GM18502 (cell line): ENCODE measurements around the gene LMBR1.
"Not testable (repeated sequence)": the region's sequence is repeated elsewhere in the genome, so short reads cannot be mapped to it uniquely, and the experiment has no call there.

Experiments
- ATAC-seq: cut with Tn5 transposase; IDR thresholded peaks from one replicate; pipeline ENCODE4 v1.9.1; 2021; ENCODE audit warnings: mild to moderate bottlenecking; ENCODE audit not compliant: unreplicated experiment, poor library complexity

Gene LMBR1

DNA sequence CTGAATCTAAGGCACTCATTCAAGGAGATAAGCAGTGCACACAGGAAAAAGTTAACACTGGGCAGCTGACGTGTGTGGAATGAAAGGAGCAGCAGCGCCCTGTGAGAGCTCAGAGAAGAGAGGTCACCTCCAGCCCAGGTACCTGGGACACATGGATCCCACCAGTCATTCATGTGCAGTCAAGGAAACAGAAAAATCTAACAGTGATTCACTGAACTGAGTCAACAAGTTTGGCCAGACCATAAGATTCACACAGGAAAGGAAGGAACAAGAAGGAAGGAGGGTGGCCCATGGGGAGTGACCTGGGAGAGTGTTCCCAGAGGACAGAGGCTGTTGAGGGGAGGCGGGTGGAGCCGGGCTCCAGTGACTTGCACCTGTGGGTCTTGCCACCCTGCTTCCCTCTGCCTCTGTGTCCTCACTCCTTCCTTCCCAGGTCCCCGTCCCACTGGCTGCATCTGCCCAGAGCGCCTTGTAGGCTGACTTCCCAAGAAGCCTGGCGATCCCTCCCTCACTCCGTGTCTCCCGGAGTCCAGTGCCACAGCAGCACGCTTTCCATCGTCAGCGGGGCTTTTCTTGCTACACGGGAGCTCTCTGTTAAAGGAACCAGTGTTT lies 224.7 kb downstream of the LMBR1 start:
- no peak for ATAC-seq

DNA sequence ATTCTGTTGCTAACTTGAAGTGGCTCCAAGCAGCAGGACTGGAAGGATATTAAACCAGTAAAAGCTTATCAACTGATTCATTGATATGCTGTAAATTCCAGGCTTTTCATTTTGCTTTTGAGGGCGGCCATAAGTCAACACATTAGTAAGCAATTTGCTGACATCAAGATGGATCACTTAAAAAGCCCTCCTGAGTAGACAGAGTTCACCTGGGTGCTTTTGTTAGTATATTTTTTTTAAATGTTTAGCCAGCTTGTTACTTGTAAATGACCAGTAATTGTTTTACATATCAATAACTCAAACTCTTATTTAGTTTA lies 225.9 kb downstream of the LMBR1 start:
- ATAC-seq: no peak

DNA sequence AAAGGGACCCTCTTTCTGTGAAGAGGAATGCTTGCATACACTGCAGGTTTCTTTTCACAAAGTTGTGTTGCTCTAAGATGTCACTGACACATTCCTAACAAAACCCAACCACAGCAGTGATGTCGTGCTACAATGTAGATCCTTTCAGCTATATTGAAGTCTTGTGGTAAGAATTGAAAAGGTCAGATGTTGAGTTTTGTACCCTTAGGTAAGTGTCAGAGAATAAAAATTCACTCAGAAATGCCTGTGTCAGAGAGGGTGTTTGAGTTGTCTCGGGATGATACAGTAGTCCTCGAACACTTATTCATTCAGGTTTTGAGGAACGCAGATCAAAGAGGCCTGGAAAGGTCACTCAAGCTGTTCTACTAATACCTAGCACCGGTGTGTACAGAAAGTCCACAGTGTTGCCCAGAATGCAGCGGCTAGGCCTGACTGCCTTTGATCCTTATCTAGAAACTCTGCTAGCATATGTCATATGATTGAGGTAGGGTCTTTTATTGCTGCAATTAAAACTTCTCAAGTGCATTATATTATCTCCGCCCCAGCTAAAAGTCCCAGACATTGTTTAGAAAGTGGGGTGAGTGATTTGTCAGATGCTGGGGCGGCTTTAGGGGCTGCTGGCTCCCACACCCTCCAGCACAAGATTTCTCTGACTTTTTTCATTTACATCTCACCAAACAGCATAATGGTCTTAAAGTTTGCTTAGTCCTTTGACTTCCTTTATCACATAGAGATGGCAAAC lies 226.4 kb downstream of the LMBR1 start:
- no peak for ATAC-seq

DNA sequence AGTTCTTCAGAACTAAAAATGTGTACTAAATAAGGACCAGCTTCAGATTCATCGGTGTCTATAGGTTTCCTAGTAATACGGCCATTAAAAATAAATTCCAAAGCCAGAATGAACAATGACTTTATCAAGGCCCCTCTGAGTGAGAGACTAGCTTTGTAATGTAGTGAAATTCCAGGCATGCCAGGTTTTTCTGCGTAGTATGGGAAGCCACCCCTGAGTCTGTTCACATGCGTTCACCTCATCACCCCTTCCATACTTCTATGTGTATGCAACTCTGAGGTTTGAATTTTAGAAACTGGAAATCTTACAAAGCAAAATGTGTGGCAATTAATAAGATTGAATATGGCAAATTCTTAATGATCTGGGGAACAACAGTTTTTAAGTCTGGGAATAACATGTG lies 227.9 kb downstream of the LMBR1 start:
- ATAC-seq: no peak

DNA sequence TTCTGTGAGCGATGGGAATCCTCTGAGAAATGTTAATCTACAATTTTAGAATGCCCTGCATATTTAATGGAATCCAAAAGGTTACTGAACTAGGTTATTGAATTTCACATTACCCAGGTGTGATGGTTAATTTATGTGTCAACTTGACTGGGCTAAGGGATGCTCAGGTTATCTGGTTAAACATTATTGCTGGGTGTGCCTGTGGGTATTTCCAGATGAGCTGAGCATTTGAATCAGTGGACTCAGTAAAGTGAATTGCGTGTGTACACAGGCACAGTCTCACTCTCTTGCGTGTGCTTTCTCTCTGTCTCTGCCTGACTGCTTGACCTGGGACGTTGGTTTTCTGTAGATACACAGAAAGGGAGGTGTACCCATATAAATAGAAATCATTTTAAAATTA lies 230.7 kb downstream of the LMBR1 start:
- no peak for ATAC-seq

DNA sequence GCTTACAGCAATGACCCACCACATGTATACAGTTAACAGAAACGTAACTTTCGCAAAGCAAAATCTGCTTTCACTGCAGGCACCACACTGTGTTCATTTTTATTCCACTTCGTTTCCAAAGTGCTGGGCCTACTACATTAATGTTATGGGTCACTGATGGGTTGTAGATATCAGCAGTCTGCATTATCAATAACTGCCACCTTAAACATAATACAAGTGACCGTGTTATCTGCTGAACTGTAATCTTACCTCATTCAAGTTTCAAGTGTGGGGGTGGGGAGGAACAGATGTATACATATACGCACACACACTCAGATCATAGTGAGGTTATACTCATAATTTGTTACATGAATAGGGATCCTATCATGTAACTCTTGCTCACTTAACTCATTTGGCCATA lies 231.3 kb downstream of the LMBR1 start:
- no peak for ATAC-seq

DNA sequence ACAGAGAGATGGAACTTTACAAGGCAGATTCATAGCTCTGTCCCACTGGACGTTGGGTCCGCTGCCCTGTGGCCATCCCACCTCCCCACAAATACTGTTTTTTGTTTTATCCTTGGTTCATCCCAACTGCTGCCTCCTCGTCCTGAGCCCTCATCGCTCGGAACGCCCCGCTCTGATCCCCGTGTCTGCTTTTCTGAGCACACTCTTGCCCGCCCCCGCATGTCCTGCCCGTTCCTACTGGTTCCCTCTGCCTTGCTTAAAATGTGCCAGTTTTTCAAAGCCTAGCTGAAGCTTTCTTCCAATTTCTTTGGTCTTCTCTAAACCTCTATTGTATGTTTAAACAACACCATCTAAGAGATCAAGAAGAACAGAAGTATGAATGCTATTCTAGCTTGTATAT lies 233.0 kb downstream of the LMBR1 start:
- ATAC-seq: no peak

DNA sequence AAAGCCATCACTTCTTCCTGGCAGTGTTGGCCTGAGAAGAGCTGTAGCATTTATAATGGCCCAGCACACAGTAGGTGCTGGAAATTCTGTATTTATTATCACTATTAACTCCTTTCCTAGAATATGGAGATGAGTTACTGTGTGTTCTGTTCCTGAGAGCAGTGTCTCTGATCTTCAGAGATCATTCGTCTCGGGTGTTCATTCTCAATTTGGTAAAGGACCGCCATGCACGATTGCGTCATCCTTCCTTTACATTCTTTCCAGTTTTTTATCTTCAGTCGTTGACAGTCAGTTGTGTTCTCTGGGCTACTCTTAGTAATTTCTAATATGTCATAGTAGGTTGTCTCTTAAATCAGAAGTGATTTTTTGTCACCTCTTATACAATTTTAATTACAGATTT lies 233.8 kb downstream of the LMBR1 start:
- ATAC-seq: no peak

DNA sequence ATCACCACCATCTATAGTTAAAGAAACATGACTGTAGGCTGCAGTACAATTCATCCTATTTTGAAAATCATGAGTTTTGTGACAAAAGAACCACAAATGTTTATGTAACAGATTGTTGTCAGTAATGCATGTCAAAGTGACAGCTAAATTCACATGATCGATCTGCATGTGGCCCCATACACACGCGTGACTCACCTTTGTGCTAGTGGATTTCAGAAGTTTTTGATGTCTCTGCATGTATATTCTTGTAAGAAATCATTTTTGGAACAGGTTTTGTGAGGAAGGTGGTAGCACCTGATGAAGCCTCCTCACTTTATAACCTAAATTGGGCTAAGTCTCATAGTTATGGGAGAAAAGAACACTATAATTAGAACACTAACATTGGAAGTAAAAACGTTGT lies 235.3 kb downstream of the LMBR1 start:
- no peak for ATAC-seq

DNA sequence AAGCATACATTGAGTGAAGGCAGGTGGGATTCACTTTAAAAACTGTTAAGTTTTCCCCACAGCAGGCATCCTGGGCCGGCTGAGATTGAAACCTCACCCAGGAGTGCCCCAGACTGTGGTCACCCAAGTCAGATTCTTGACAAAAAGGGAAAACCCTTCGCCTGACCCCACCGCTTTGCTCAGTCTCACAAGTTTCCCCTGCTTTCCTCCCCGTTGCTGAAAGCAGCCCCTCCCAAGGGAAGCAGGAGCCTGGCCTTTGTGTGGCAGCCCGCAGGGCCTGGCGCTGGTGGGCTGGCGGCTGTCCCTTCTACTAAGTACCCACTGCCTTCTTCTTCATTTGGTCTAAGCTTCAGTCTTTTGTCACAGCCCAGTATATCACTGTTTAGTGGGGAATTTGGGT lies 236.4 kb downstream of the LMBR1 start:
- ATAC-seq: no peak

DNA sequence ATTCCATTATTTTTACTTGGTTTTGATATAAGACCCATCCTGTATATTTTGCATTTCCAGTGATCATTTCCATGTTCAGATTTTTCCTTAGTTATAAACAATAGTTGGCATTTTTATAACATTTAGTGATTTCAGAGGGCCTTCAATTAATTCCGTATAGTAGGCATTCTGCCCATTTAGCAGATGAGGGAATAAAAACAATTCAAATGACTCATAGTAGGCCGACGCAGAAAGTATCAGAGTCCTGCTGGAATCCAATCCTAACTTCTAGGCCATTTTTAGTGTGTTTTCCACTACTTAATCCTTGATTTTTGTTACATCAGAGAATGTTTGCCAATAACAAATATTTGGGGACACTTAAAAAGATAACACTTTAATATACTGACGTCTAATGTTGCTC lies 237.0 kb downstream of the LMBR1 start:
- ATAC-seq: no peak

DNA sequence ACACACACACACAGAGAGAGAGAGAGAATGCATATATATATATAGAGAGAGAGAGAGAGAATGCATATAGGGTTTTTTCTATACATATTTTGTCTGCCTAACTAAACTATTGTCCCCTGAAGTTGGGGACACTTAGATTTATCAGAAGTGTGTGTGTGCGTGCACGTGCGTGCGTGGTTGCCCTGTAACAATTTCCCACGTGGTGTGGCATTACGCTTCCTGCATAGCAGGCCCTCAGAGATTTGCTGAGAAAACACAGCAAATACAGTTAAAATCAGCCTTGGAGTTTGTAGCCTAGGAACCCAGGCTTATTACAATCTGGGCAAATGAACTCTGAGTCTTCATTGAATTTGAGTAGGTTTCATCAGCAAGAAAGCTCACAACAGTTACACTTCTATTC lies 237.7 kb downstream of the LMBR1 start:
- no peak for ATAC-seq

DNA sequence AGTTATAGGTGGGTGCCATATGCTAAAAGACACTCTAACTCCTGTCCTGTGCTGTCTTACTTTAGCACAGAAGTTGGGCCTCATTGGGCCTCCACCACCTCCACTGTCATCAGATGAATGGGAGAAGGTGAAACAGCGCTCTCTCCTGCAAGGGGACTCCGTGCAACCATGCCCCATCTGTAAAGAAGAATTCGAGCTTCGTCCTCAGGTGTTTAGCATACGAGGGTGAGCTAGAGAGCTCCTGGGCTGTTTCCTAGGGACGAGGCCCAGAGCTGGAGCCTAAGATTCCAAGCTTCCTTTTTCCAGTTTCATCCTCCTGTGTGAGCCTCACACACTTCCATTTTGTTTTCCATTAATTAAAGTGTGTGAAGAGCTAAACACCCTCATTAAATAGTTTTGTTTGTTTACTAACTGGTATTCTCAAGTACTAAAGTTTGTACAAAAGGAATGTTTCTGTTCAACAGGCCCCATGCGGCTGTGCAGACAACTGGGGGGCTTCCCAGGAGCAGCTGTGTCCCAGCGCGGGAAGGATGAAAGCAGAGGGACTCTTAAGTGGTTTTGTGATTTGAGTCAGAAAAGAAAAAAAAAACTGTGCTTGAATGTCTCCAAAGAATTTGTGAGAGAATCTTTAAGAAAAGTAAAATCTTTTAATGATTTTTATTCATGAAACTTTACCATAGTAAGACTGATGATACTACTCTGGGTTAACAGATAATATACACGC lies 238.3 kb downstream of the LMBR1 start:
- ATAC-seq: no peak

DNA sequence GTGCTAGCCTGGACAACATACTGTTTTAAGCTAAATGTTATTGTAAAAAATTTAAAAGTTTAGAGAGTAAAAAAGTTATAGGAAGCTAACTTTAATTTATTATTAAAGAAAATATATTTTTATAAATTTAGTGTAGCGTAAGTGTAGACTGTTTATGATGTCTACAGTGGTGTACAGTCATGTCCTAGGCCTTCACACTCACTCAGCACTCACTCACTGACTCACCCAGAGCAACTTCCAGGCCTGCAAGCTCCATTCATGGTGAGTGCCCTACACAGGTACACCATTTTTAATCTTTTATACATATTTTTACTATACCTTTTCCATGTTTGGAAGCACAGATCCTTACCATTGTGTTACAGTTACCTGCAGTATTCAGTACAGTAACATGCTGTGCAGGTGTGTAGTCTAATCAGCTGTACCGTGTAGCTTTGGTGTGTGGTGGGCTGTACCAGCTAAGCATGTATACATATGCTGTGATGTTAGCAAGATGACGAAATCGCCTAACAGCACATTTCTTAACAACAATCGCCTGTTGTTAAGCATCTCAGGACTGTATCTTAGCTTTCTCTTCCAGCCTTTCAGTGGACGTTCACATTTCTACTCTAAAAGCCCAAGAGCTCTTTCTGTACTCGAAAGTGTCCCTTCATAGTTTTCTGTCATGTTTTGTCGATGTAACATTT lies 240.0 kb downstream of the LMBR1 start:
- ATAC-seq: no peak

DNA sequence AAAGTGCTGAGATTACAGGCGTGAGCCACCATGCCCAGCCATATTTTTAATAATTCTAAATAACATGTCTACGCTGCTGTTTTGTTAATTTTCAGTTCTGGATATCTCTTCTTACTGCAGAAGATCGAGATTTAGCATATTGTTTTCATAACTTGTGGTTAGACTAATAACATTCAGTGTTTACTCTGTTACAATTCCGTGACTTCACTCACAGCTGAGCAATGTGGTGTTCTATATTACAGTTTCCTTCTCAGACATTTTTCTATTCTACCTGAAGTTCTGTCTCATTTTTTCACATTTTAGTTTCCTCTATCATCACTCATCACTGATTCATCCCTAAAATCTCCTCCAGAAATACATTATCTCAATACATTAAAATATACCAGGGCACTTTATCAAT lies 241.5 kb downstream of the LMBR1 start:
- no peak for ATAC-seq

DNA sequence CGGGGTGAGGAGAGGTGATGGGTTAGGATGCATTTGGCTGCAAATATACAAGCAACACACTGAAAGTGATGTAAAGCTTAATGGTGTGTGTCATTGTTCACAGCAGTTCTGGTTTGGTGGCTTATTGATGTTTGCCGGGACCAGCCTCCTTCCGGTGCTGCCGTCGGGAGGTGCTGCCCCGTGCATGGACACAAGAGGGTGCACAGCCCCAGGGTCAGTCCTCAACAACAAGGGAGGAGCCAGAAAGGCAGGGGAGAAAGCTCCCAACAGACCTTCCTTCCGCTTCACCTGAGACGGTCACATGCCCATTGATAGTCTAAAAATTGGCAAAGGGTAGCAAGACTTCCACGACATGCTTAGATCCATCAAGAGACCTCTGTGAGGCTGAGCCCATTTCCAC lies 242.9 kb downstream of the LMBR1 start:
- ATAC-seq: no peak

DNA sequence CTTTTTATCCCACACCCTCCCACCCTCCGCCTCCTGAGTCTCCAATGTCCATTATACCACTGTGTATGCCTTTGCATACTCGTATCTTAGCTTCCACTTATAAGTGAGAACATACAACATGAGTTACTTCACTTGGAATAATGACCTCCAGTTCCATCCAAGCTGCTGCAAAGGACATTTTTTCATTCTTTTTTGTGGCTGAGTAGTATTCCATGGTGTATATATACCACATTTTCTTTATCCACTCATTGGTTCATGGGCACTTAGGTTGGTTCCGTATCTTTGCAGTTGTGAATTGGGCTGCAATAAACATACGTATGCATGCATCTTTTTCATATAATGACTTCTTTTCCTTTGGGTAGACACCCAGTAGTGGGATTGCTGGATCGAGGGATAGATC lies 245.7 kb downstream of the LMBR1 start:
- not testable (repeated sequence) for ATAC-seq

DNA sequence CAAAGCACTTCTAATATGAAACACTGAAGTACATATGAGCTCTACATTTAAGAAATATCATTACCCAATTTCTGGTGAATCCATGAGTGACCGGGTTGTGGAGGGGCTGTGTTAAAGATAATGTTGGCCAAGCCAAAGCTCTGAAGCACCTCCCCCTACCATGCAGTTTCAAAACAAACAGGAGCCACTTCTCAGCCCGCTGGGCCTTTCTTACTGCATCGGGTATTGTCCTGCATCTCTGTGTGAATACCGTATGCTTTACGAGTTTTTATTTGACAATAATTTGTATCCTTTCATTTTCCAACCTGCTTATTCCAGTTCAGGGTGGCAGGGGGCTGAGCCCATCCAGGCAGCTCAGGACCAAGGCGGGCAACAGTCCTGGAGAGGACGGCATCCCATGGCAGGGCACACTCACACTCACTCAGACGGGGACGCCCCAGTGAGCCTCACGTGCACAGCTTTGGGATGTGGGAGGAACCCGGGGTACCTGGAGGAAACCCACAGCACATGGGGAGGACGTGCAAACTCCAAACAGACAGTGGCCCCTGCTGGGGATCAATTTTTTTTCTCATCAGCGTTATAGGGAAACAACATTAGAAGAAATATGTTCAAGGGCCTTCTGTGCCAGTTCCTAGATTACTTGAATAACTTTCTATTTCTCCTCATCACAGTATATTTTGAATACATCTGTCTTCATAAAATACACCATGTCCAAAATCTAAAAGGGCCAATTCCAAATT lies 250.5 kb downstream of the LMBR1 start:
- no peak for ATAC-seq

DNA sequence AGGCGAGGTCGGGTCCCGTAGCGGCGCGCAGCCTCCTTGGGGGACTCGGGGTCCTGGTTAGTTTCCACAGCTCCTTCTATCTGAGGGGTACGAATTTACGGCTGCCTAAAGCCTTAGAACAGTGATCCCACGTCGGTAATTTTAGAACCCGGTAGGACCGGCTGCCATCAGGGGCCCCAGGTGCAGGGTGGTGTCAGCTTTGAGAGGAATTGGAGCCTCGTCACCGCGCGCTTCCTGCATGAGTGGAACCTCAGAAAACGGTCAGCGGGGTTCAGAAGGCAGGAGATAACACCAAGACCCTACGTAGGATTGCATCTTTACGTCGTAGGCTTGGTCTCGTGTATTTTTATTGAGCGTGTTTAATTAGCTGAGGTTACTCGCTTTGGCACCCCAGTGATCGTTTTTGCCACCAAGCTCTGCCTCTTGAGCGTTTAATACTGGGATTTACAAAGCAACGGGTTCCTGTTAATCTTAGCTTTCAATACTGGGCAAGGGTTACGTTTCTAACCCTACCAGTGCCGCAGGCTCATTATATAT lies 252.0 kb downstream of the LMBR1 start:
- peak; percentile 62 for ATAC-seq

DNA sequence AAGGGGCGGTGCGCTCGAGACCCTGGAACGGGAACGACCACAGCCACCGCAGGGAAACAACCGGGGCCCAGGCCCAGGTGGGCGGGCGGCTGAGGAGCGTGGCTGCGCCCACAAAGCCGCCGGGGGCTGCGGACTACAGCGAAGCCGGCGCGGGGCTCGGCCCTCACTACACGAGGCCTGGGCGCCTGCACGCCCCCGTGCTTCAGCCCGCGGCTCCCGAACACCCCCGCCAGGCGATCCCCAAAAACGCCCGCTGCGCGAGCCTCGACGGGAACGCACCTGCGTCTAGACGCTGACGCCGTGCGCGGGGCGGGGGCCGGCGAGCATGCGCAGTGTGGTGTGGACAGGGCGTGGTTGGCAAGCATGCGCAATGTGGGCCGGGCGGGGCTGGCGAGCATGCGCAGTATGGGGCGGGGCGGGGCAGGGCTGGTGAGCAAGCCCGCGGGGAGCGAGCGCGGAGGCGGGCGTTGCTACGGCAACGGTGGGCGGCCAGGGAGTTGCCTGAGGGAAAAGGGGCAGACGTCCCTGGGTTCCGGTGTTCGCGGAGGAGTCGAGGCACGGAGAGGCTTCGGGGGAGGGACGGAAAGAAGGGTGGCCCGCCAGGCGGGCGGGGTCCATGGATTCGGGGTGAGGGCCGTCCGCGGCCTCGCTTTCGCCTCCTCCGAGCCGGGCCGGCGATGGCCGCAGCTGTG lies 252.6 kb downstream of the LMBR1 start, which contains the start of gene RNF32:
TSS of gene RNF32 (plus strand) at position 518 of the 692 bp plus-strand sequence. CDS start 3,104 bp downstream, outside the sequence.
- ATAC-seq: peak; percentile 88
